RWPE1 (cell line): ENCODE measurements around the gene MRC1.

Experiments
- CTCF ChIA-PET: fragments of 350-600 bp; sonication (Branson Sonifier 250); formaldehyde crosslinking; extraction: SDS; loops from one replicate; lab custom pipeline; 2021; lab: Yijun Ruan, JAX
- POLR2A ChIA-PET: fragments of 400-600 bp; formaldehyde crosslinking; extraction: SDS; loops from one replicate; lab custom pipeline; 2020; ENCODE audit warnings: antibody characterized with exemption; ENCODE audit not compliant: low non-redundant PET; lab: Yijun Ruan, JAX
- DNase-seq: peaks from one replicate; pipeline ENCODE4 v3.0.0; 2012; ENCODE audit warnings: low spot score
- H3K27ac ChIP-seq: fragments of 450-650 bp; 2 replicates; pipeline ENCODE4 v1.5.1; 2017
- CTCF ChIP-seq: fragments of 450-650 bp; conservative IDR thresholded peaks from 2 replicates; pipeline ENCODE4 v1.5.1; 2017; ENCODE audit warnings: low read depth, mild to moderate bottlenecking

The MRC1 gene

GRCh38 chr10:17847585-17848296, 38.6 kb downstream of the MRC1 start:
- CTCF ChIA-PET, result interaction anchor here (0.6 to 1.0 kb wide), 2 partner anchors 22 to 1483 kb away, joined by 3 to 7 read pairs; no protein-coding TSS in a partner anchor
- POLR2A ChIA-PET, result no interaction called here
- peak; percentile 66 for TF ChIP-seq CTCF
- DNase-seq, result no peak
- no peak overlapping the region for H3K27ac ChIP-seq

- no peak for DNase-seq
- H3K27ac ChIP-seq, result no peak overlapping the region
These were observed 39.5 kb downstream of the MRC1 start for GRCh38 chr10:17848646-17849045.

GRCh38 chr10:17850501-17850900, 41.4 kb downstream of the MRC1 start:
- ChIA-PET POLR2A (no interaction called here), CTCF (interaction anchor here (0.6 kb wide), 2 partner anchors 21 to 437 kb away, joined by 3 to 4 read pairs; no protein-coding TSS in a partner anchor)
- TF ChIP-seq CTCF, result no peak
- no peak overlapping the region for H3K27ac ChIP-seq
- DNase-seq, result no peak

More at GRCh38 chr10:17848646-17849045, 39.5 kb downstream of the MRC1 start:
- ChIA-PET CTCF (no interaction called here), POLR2A (no interaction called here)
- no peak for TF ChIP-seq CTCF

- ChIA-PET CTCF (no interaction called here), POLR2A (no interaction called here)
- H3K27ac ChIP-seq, result no peak overlapping the region
- no peak for DNase-seq
- no peak for TF ChIP-seq CTCF
These were observed 42.5 kb downstream of the MRC1 start for GRCh38 chr10:17851611-17852010.

- ChIA-PET CTCF (no interaction called here), POLR2A (no interaction called here)
- TF ChIP-seq CTCF, result no peak
- no peak overlapping the region for H3K27ac ChIP-seq
- DNase-seq, result no peak
These were observed 45.0 kb downstream of the MRC1 start for GRCh38 chr10:17854044-17854652.

GRCh38 chr10:17857040-17857439, 47.9 kb downstream of the MRC1 start:
- CTCF ChIA-PET, result interaction anchor here (0.6 kb wide), 1 partner anchor 409 kb away, joined by 4 read pairs; no protein-coding TSS in a partner anchor

More at GRCh38 chr10:17857040-17857439, 47.9 kb downstream of the MRC1 start:
- no peak overlapping the region for H3K27ac ChIP-seq
- POLR2A ChIA-PET, result no interaction called here
- TF ChIP-seq CTCF, result no peak
- no peak for DNase-seq
